Measurements from ENCODE around the gene ALKBH2. TPM values are rescaled to one million over a fixed set of nuclear protein-coding genes. Genes with fewer than 3 reads are reported as not detected.
A peak's percentile ranks its signal among the peaks of the same experiment; 100 is the strongest.

The ALKBH2 gene
- total RNA-seq, 4 donors from 2014 or later: 17.6 to 36.5 (median 26.0) TPM

DNA sequence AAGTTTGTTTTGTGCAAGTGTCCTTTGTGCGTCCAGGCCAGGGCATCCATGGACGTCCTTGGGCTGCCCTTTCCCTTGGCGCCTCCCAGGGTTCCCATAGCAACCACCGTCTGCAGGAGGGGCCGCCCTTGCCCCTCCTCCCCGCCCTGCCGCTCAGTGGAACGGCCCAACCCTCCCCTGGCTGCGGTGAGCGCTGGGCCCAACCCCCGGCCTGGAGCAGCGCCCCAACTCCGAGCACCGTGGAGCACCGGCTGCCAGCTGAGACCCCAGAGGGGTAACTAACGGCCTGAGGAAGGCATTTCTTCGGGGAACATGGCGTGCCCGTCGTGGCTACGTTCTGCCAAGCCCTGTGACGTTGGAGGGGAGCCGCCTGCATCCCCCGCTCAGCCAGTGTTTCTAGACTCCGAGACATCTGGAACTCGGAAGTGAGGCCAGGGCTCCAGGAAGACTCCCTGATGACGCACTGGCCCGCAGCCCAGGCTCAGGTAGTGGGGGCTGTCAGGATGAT, 17.8 kb upstream of the ALKBH2 start:
- peak; percentile 83 to 96 for DNase-seq (ENCODE audit: low spot score in 2 of 2)
- 0 to 7% methylated on average over 11 to 21 of the region's 28 CpGs for WGBS, 2 donors
- peak in 1 of 2 donors; percentile 46 for TF ChIP-seq POLR2A (IDR thresholded peaks at IDR 0.05)
- TF ChIP-seq, protein P1, sequence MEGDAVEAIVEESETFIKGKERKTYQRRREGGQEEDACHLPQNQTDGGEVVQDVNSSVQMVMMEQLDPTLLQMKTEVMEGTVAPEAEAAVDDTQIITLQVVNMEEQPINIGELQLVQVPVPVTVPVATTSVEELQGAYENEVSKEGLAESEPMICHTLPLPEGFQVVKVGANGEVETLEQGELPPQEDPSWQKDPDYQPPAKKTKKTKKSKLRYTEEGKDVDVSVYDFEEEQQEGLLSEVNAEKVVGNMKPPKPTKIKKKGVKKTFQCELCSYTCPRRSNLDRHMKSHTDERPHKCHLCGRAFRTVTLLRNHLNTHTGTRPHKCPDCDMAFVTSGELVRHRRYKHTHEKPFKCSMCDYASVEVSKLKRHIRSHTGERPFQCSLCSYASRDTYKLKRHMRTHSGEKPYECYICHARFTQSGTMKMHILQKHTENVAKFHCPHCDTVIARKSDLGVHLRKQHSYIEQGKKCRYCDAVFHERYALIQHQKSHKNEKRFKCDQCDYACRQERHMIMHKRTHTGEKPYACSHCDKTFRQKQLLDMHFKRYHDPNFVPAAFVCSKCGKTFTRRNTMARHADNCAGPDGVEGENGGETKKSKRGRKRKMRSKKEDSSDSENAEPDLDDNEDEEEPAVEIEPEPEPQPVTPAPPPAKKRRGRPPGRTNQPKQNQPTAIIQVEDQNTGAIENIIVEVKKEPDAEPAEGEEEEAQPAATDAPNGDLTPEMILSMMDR (IDR thresholded peaks at IDR 0.05): no peak
- intact Hi-C loops (cut with DNase I; ENCODE audit: low total_unique reads): loop anchor here (5.0 kb wide), 1 partner anchor 281 kb away; no protein-coding TSS in a partner anchor
- peak overlapping the region; percentile 39 for H3K4me3 ChIP-seq (ENCODE audit: low read depth, poor library complexity, severe bottlenecking)

DNA sequence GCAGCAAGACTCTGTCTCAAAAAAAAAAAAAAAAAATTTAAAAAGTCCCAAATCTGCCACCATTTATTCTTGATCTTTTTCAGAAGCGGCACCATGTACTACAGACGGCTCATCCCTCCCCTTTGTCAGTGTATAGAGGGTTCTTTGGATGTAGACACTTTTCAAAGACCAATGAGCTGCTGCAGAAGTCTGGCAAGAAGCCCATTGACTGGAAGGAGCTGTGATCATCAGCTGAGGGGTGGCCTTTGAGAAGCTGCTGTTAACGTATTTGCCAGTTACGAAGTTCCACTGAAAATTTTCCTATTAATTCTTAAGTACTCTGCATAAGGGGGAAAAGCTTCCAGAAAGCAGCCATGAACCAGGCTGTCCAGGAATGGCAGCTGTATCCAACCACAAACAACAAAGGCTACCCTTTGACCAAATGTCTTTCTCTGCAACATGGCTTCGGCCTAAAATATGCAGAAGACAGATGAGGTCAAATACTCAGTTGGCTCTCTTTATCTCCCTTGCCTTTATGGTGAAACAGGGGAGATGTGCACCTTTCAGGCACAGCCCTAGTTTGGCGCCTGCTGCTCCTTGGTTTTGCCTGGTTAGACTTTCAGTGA, 16.6 kb upstream of the ALKBH2 start:
- 90% methylated on average over 6 of the region's 6 CpGs for WGBS, 2 donors
- DNase-seq (ENCODE audit: low spot score in 2 of 2): no peak
- TF ChIP-seq, protein P1 (IDR thresholded peaks at IDR 0.05): no peak
- TF ChIP-seq POLR2A (IDR thresholded peaks at IDR 0.05): no peak
- no peak overlapping the region for H3K4me3 ChIP-seq (ENCODE audit: low read depth, poor library complexity, severe bottlenecking)
- intact Hi-C loops (cut with DNase I; ENCODE audit: low total_unique reads): loop anchor here (5.0 kb wide), 1 partner anchor 282 kb away; no protein-coding TSS in a partner anchor

DNA sequence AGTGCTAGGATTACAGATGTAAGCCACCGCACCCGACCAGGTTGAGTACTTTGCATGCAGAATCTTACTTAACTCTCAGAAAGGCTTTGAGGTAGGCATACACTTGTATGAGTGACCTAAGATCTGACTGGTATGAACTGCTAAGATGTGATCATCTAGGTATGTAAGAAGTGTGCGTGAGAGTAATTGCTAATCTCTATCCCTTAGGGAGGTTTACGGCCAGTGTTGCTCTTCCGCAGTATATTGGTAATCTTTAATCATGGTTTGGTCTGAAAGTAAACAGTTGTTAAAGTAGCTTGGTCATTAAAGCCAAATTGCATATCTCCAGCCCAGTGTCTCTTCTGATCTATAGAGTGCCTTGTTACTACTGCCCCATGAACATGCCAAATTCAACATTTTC, 11.9 kb upstream of the ALKBH2 start:
- intact Hi-C loops (cut with DNase I; ENCODE audit: low total_unique reads): no loop called here
- no peak for TF ChIP-seq POLR2A (IDR thresholded peaks at IDR 0.05)
- TF ChIP-seq, protein P1 (IDR thresholded peaks at IDR 0.05): no peak
- H3K4me3 ChIP-seq (ENCODE audit: low read depth, poor library complexity, severe bottlenecking): no peak overlapping the region
- DNase-seq (ENCODE audit: low spot score in 2 of 2): no peak
- WGBS, 2 donors: 94 to 95% methylated on average over 5 of the region's 5 CpGs

DNA sequence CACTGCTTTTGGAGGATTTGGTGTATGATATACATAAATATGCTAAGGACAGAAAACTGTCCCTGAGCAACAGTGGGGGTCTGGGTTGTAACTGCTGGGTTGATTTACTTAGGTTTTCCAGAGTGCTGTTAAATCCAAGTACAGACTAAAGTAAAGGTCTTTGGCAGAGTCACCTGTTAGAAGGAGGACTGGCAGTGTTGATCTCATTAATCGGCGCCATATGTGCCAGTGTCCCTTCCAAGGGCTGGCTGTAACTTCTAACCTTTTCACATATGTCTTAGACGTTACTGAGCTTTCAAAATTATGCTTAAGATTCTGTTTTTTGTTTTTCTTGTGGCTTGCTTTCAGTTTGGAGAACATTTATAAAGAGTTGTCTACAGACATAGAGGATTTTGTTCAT, 9.2 kb upstream of the ALKBH2 start:
- TF ChIP-seq, protein P1 (IDR thresholded peaks at IDR 0.05): no peak
- no peak for TF ChIP-seq POLR2A (IDR thresholded peaks at IDR 0.05)
- peak in 1 of 2 donors; percentile 9 for DNase-seq (ENCODE audit: low spot score in 2 of 2)
- intact Hi-C loops (cut with DNase I; ENCODE audit: low total_unique reads): no loop called here
- WGBS, 2 donors: 72 to 80% methylated on average over 3 of the region's 3 CpGs
- no peak overlapping the region for H3K4me3 ChIP-seq (ENCODE audit: low read depth, poor library complexity, severe bottlenecking)

DNA sequence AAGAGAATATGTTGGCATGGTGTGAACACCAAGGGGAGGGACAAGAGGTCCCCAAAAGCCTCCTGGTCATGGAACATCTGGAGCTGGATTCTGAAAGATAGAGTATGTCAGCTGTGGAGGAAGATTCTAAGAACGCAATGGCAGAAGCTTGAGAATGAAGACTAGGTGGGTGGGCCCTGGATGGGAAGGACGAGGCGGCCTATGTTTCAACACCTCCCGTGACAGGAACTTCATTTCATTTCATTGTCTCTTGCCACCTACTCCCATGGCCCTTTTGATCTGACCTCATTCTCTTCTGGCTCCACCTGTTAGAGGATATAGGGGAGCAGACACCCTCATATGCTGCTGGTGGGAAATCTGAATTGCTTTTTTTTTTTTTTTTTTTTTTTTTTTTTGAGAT, 7.5 kb upstream of the ALKBH2 start:
- 86 to 92% methylated on average over 4 of the region's 4 CpGs for WGBS, 2 donors
- H3K4me3 ChIP-seq (ENCODE audit: low read depth, poor library complexity, severe bottlenecking): no peak overlapping the region
- DNase-seq (ENCODE audit: low spot score in 2 of 2): no peak
- TF ChIP-seq, protein P1 (IDR thresholded peaks at IDR 0.05): no peak
- TF ChIP-seq POLR2A (IDR thresholded peaks at IDR 0.05): no peak
- intact Hi-C loops (cut with DNase I; ENCODE audit: low total_unique reads): no loop called here

Measured in lower leg skin (tissue), 4 donors.